OCI-LY3 (cell line): ENCODE data around the gene MATCAP1.

Experiments used
- H2AFZ ChIP-seq: fragments of 200-600, 300-600 bp; shearing (Covaris generic); 2 replicates; pipeline ENCODE4 v1.6.0; 2014; ENCODE audit warnings: antibody characterized with exemption, low read depth, low read length
- H3K27ac ChIP-seq: fragments of 200-600, 300-600 bp; sonication (generic); 2 replicates; pipeline ENCODE4 v1.5.1; 2014; ENCODE audit warnings: mild to moderate bottlenecking, low read length, moderate library complexity, mixed read lengths
- H3K27me3 ChIP-seq: fragments of 200-600, 300-600 bp; sonication (generic); 2 replicates; pipeline ENCODE4 v1.6.1; 2014; ENCODE audit warnings: low read depth, low read length, mixed read lengths
- H3K36me3 ChIP-seq: fragments of 200-600, 300-600 bp; sonication (generic); replicated peaks from 2 replicates; pipeline ENCODE3; 2014; ENCODE audit warnings: low read depth, low read length, mixed read lengths
- H3K4me1 ChIP-seq: fragments of 300-600, 200-600 bp; sonication (generic); 2 replicates; pipeline ENCODE4 v1.6.1; 2014; ENCODE audit warnings: low read length, mixed read lengths
- H3K4me2 ChIP-seq: fragments of 200-600, 300-600 bp; sonication (generic); 2 replicates; pipeline ENCODE4 v1.6.1; 2014; ENCODE audit warnings: low read length, mixed read lengths
- H3K4me3 ChIP-seq: fragments of 300-600, 200-600 bp; sonication (generic); 2 replicates; pipeline ENCODE4 v1.5.1; 2014; ENCODE audit warnings: antibody characterized with exemption, mild to moderate bottlenecking, low read length, moderate library complexity
- H3K79me2 ChIP-seq: fragments of 300-600, 200-600 bp; shearing (Covaris generic); 2 replicates; pipeline ENCODE4 v1.6.1; 2014; ENCODE audit warnings: mild to moderate bottlenecking, low read length, mixed read lengths
- H3K9ac ChIP-seq: fragments of 300-600, 200-600 bp; shearing (Covaris generic); 2 replicates; pipeline ENCODE4 v1.6.0; 2014; ENCODE audit warnings: mild to moderate bottlenecking, low read length, moderate library complexity
- H3K9me3 ChIP-seq: fragments of 200-600, 300-600 bp; shearing (Covaris generic); 2 replicates; pipeline ENCODE4 v1.6.1; 2014; ENCODE audit warnings: low read length, mixed read lengths; ENCODE audit not compliant: insufficient read depth
- H4K20me1 ChIP-seq: fragments of 200-600, 300-600 bp; sonication (generic); 2 replicates; pipeline ENCODE4 v1.6.1; 2016; ENCODE audit warnings: low read length, mixed read lengths; ENCODE audit not compliant: insufficient read depth
- EZH2phosphoT487 ChIP-seq: fragments of 200-600 bp; shearing (Covaris generic); IDR thresholded peaks from 2 replicates; pipeline ENCODE4 v1.6.1; 2018; ENCODE audit warnings: antibody characterized with exemption, mixed run types, low read depth
- TF ChIP-seq, protein P1 (sequence below): fragments of 200-600, 300-600 bp; sonication (generic); IDR thresholded peaks from 2 replicates; pipeline ENCODE4 v1.5.1; 2014; ENCODE audit warnings: antibody characterized with exemption, low read length, low read depth

MATCAP1 gene

DNA sequence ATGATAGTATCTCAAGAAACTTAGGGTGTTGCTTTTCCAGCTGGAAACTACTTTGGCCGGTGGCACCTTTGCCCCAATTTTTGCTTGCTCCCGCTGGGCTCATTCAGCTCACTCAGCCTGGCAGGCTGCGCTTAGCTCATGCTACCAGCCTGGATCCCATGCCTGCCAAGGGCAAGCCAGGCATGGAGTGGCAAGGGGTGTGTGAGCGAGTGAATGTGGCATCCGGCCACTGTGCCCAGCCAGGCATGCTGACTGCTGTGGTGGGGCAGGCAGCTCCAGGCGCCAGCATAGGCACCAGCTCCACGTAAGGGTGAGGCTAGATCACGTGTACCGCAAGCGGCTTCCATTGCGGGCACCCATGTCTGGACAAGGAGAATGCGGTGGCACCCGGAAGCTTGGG is 42.4 kb downstream of the MATCAP1 start:
- Histone ChIP-seq H2AFZ (no peak overlapping the region), H3K27ac (no peak overlapping the region), H3K79me2 (no peaks in the 10 kb centered on the region), H3K4me3 (no peak overlapping the region), H3K27me3 (no peaks in the 10 kb centered on the region), H4K20me1 (no peaks in the 10 kb centered on the region), H3K4me1 (no peaks in the 10 kb centered on the region), H3K4me2 (no peak overlapping the region), H3K9ac (no peak overlapping the region), H3K9me3 (no peaks in the 10 kb centered on the region), H3K36me3 (peaks cover 50% of the 10 kb centered on the region)
- TF ChIP-seq, protein P1, sequence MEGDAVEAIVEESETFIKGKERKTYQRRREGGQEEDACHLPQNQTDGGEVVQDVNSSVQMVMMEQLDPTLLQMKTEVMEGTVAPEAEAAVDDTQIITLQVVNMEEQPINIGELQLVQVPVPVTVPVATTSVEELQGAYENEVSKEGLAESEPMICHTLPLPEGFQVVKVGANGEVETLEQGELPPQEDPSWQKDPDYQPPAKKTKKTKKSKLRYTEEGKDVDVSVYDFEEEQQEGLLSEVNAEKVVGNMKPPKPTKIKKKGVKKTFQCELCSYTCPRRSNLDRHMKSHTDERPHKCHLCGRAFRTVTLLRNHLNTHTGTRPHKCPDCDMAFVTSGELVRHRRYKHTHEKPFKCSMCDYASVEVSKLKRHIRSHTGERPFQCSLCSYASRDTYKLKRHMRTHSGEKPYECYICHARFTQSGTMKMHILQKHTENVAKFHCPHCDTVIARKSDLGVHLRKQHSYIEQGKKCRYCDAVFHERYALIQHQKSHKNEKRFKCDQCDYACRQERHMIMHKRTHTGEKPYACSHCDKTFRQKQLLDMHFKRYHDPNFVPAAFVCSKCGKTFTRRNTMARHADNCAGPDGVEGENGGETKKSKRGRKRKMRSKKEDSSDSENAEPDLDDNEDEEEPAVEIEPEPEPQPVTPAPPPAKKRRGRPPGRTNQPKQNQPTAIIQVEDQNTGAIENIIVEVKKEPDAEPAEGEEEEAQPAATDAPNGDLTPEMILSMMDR: no peak
- no peak for TF ChIP-seq EZH2phosphoT487

DNA sequence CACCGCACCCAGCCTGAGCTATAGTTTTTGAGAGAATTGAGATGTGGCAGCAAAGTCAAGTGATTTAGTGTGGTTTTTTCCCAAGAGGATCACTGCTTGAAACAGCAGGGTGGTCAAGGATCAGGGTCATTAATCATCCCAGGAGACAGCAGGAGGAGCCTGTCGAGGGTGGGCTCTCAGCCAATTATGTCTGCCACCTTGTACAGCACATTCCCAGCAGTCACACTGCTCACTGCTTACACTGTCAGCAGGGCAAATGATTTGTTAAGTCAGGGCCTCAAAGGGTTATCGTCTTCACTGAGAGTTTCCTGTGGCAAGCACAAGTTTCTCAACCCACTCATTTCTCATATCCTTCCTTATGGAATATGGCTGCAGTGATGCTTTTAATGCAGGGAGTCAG is 46.2 kb downstream of the MATCAP1 start:
- Histone ChIP-seq H3K36me3 (peaks cover 36% of the 10 kb centered on the region), H3K4me1 (no peaks in the 10 kb centered on the region)

DNA sequence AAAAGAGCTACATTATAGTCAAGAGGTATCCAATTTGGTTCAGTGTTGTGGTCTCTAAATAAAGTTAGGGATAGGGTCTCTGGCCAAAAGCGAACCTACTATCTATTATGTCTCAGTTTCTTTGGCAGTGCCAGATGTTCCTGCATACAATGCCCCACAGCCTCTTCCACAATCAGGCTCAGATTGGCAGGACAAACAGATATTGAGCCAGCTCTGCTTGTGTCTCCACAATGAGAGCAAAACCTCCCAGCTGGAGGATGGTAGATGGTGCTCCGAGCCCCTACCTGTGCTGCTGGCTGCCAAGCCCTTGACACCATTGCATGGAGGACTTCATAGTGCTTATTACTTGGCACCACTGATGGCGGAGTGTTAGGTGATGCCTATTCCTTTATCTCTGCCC is 54.3 kb downstream of the MATCAP1 start:
- H3K27me3 ChIP-seq: no peaks in the 10 kb centered on the region
- H3K4me3 ChIP-seq: no peak overlapping the region
- H3K36me3 ChIP-seq: peaks cover 18% of the 10 kb centered on the region
- H2AFZ ChIP-seq: no peak overlapping the region
- H3K4me2 ChIP-seq: no peak overlapping the region
- H3K9me3 ChIP-seq: no peaks in the 10 kb centered on the region
- H3K9ac ChIP-seq: no peak overlapping the region
- no peaks in the 10 kb centered on the region for H3K4me1 ChIP-seq
- no peaks in the 10 kb centered on the region for H3K79me2 ChIP-seq
- TF ChIP-seq, protein P1: no peak
- no peak for TF ChIP-seq EZH2phosphoT487
- H4K20me1 ChIP-seq: no peaks in the 10 kb centered on the region; the same call in 1 of the 2 replicates
- no peak overlapping the region for H3K27ac ChIP-seq

More for the DNA sequence above, 46.2 kb downstream of the MATCAP1 start:
- H3K27ac ChIP-seq: no peak overlapping the region
- no peaks in the 10 kb centered on the region for H3K79me2 ChIP-seq
- H3K9ac ChIP-seq: no peak overlapping the region
- TF ChIP-seq EZH2phosphoT487: no peak
- TF ChIP-seq, protein P1: no peak
- H2AFZ ChIP-seq: no peak overlapping the region
- H3K9me3 ChIP-seq: no peaks in the 10 kb centered on the region
- no peak overlapping the region for H3K4me2 ChIP-seq
- no peaks in the 10 kb centered on the region for H3K27me3 ChIP-seq
- no peaks in the 10 kb centered on the region for H4K20me1 ChIP-seq
- no peak overlapping the region for H3K4me3 ChIP-seq

DNA sequence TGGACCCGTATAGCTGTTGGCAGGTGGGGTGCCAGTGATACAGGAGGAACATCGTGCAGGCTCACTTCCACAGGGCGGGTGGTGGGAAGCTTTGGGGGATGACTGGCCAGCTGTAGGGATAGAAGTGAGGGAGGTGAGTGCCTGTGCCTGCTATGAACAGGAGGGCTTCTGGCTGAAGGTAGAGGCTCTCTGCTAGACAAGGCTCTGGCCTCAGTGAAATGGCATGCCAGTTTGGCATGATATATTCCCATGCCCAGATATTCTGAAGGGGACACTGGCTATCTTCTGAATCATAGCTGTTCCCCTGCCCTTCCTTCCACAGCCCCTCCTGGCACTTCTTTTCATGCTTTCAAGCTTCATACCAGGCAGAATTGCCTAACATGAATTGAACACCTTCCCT is 54.9 kb downstream of the MATCAP1 start:
- Histone ChIP-seq H3K27me3 (no peaks in the 10 kb centered on the region), H3K4me3 (no peak overlapping the region), H3K27ac (no peak overlapping the region), H3K9ac (no peak overlapping the region), H3K36me3 (peaks cover 23% of the 10 kb centered on the region), H4K20me1 (no peaks in the 10 kb centered on the region; the same call in 1 of the 2 replicates), H3K4me2 (no peak overlapping the region), H3K79me2 (no peaks in the 10 kb centered on the region), H2AFZ (no peak overlapping the region), H3K4me1 (no peaks in the 10 kb centered on the region), H3K9me3 (no peaks in the 10 kb centered on the region)
- no peak for TF ChIP-seq EZH2phosphoT487
- TF ChIP-seq, protein P1: no peak
